OCI-LY7 (cell line): ENCODE results near the gene CHD2. TPM values are rescaled to one million over a fixed set of nuclear protein-coding genes. Genes with fewer than 3 reads are reported as not detected.

Experiments used
- BruUV-seq: library from RNA; stranded (reverse); fragments of 400-500 nt; replicated peaks from 2 replicates; lab custom pipeline; 2021; lab: Mats Ljungman, UMichigan
- CTCF ChIA-PET: fragments of 300-600 bp; sonication (Branson Sonifier 250); formaldehyde crosslinking; loops from one replicate; lab custom pipeline; 2022; ENCODE audit warnings: antibody characterized with exemption; ENCODE audit not compliant: unreplicated experiment; lab: Charles Lee
- POLR2A ChIA-PET: fragments of 300-600 bp; sonication (Branson Sonifier 250); formaldehyde crosslinking; loops from one replicate; lab custom pipeline; 2022; ENCODE audit warnings: antibody characterized with exemption; lab: Charles Lee
- DNase-seq: peaks from one replicate; pipeline ENCODE4 v3.0.0-alpha.2; 2015; ENCODE audit warnings: low spot score
- H2AFZ ChIP-seq: fragments of 200-600 bp; sonication (generic), shearing (Covaris generic); 2 replicates; pipeline ENCODE4 v1.6.1; 2014; ENCODE audit warnings: mild to moderate bottlenecking, antibody characterized with exemption, low read length, moderate library complexity
- H3K27ac ChIP-seq: fragments of 200-600 bp; sonication (generic); 2 replicates; pipeline ENCODE4 v1.5.1; 2014; ENCODE audit warnings: mixed run types, low read depth, mild to moderate bottlenecking, moderate library complexity, low read length, inconsistent platforms; ENCODE audit not compliant: poor library complexity, severe bottlenecking
- H3K36me3 ChIP-seq: fragments of 200-600 bp; sonication (generic); 2 replicates; pipeline ENCODE4 v1.6.1; 2014; ENCODE audit warnings: mild to moderate bottlenecking, antibody characterized with exemption, low read length, moderate library complexity, mixed read lengths; ENCODE audit not compliant: insufficient read depth
- H3K4me1 ChIP-seq: fragments of 200-600 bp; sonication (generic); 2 replicates; pipeline ENCODE4 v1.5.1; 2014; ENCODE audit warnings: mild to moderate bottlenecking, low read length; ENCODE audit not compliant: insufficient read depth, poor library complexity, severe bottlenecking
- H3K4me2 ChIP-seq: fragments of 200-600 bp; sonication (generic); 2 replicates; pipeline ENCODE4 v1.6.1; 2014; ENCODE audit warnings: mild to moderate bottlenecking, low read length
- H3K4me3 ChIP-seq: fragments of 200-600 bp; sonication (generic); 2 replicates; pipeline ENCODE4 v1.5.1; 2014; ENCODE audit warnings: mild to moderate bottlenecking, low read depth, low read length; ENCODE audit not compliant: poor library complexity, severe bottlenecking
- H3K79me2 ChIP-seq: fragments of 200-600 bp; sonication (generic); 2 replicates; pipeline ENCODE4 v1.6.1; 2016; ENCODE audit warnings: low read depth, mild to moderate bottlenecking, low read length, moderate library complexity, mixed read lengths; ENCODE audit not compliant: insufficient read depth
- H3K9me2 ChIP-seq: fragments of 200-600 bp; sonication (generic); 2 replicates; pipeline ENCODE4 v1.6.1; 2016; ENCODE audit warnings: mild to moderate bottlenecking, low read length, mixed read lengths; ENCODE audit not compliant: insufficient read depth
- H3K9me3 ChIP-seq: fragments of 200-600 bp; sonication (generic); 2 replicates; pipeline ENCODE4 v1.6.1; 2014; ENCODE audit warnings: mild to moderate bottlenecking, mixed run types, low read length, mixed read lengths
- H4K20me1 ChIP-seq: fragments of 200-600 bp; sonication (generic); 2 replicates; pipeline ENCODE4 v1.6.1; 2014; ENCODE audit warnings: mild to moderate bottlenecking, antibody characterized with exemption, low read length, moderate library complexity, mixed read lengths; ENCODE audit not compliant: insufficient read depth
- EZH2phosphoT487 ChIP-seq: fragments of 200-600 bp; sonication (generic); IDR thresholded peaks from 2 replicates; pipeline ENCODE4 v1.6.1; 2018; ENCODE audit warnings: low read depth, borderline replicate concordance, mild to moderate bottlenecking, mixed run types, antibody characterized with exemption, low read length, moderate library complexity, mixed read lengths
- intact Hi-C: fragments of 100-400 bp; cut with micrococcal nuclease; formaldehyde crosslinking; loops from one replicate; pipeline ENCODE4 v1.10.0; 2022; ENCODE audit not compliant: unreplicated experiment
- total RNA-seq, 2 experiments: library from RNA; depleted of rRNA in 1 of 2; stranded (reverse); fragments of >200 nt in 1 of 2; shearing (Covaris generic) in 1 of 2; gene quantifications; 2 replicates each; pipeline ENCODE4 v1.2.3, GENCODE V29; 2014 to 2022
- TF ChIP-seq, protein P1 (sequence below): fragments of 200-600 bp; sonication (generic); conservative IDR thresholded peaks from 2 replicates; pipeline ENCODE4 v1.5.1; 2014; ENCODE audit warnings: mild to moderate bottlenecking, antibody characterized with exemption, low read length, moderate library complexity, mixed read lengths

CHD2 gene
- total RNA-seq, 2 experiments from 2014 or later, result 133 to 213 TPM

DNA sequence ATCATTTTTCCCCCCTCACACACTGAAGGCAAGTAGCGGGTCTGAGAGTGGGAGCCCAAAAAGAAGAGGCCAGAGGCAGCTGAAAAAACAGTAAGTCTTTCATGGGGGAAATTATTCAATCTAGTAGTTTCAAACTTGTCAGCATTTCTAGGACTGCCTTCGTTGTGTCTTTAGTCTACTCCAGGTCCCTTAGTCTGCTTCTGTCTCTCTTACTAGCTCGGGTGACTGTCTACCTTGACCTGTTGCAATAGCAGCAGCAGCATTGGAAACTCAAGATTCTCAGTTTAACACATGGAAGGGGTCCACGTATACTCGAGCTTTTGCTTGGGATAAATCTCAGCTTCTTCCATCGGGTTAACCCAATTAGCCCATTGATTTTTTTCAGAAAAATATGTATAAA, 28.9 kb downstream of the CHD2 start:
- no peak overlapping the region for H2AFZ ChIP-seq
- no peak overlapping the region for H3K4me2 ChIP-seq
- H3K9me2 ChIP-seq, result no peaks in the 10 kb centered on the region
- intact Hi-C loops, result no loop called here
- H3K9me3 ChIP-seq, result no peaks in the 10 kb centered on the region
- no peaks in the 10 kb centered on the region for H4K20me1 ChIP-seq
- CTCF ChIA-PET, result interaction anchor here (0.6 kb wide), 1 partner anchor 76 kb away, joined by 3 read pairs; no protein-coding TSS in a partner anchor
- peaks cover 58% of the 10 kb centered on the region for H3K79me2 ChIP-seq
- no peak overlapping the region for H3K4me3 ChIP-seq
- peaks cover 98% of the 10 kb centered on the region for H3K36me3 ChIP-seq
- no peak overlapping the region for H3K27ac ChIP-seq
- H3K4me1 ChIP-seq, result no peaks in the 10 kb centered on the region
- POLR2A ChIA-PET, result interaction anchor here (0.7 to 1.6 kb wide), 3 partner anchors 21 to 1972 kb away, joined by 3 to 4 read pairs (median 3); no protein-coding TSS in a partner anchor
- TF ChIP-seq EZH2phosphoT487, result no peak
- TF ChIP-seq, protein P1, sequence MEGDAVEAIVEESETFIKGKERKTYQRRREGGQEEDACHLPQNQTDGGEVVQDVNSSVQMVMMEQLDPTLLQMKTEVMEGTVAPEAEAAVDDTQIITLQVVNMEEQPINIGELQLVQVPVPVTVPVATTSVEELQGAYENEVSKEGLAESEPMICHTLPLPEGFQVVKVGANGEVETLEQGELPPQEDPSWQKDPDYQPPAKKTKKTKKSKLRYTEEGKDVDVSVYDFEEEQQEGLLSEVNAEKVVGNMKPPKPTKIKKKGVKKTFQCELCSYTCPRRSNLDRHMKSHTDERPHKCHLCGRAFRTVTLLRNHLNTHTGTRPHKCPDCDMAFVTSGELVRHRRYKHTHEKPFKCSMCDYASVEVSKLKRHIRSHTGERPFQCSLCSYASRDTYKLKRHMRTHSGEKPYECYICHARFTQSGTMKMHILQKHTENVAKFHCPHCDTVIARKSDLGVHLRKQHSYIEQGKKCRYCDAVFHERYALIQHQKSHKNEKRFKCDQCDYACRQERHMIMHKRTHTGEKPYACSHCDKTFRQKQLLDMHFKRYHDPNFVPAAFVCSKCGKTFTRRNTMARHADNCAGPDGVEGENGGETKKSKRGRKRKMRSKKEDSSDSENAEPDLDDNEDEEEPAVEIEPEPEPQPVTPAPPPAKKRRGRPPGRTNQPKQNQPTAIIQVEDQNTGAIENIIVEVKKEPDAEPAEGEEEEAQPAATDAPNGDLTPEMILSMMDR, result no peak
- BruUV-seq, result no TSS peak
- DNase-seq, result no peak

DNA sequence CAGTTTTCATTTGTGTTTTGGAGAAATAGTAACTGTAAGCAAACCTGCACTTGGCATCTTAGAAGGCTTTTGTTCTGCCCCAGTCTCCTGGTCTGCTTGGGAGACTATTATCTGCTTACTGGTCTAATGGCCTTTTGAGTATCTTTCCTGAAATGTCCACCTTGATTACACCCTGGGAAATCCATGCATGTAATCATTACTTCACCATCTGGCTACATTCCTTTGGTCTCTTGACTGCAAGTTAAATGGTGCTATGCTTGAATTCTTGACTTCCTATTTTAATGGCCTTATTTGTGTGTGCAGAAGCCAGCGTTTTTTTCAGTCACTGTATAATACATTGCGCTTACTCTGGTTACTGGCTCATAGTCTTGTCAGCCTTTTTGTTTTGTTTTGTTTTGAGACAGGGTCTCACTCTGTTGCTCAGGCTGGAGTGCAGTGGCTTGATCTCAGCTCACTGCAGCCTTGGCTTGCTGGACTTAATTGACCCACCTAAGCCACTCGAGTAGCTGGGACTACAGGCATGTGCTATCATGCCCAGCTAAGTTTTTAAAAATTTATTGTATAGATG, 30.0 kb downstream of the CHD2 start:
- Histone ChIP-seq H4K20me1 (no peaks in the 10 kb centered on the region), H3K4me1 (no peaks in the 10 kb centered on the region), H3K79me2 (peaks cover 52% of the 10 kb centered on the region; the same call in 1 of the 2 replicates), H3K36me3 (peaks cover 98% of the 10 kb centered on the region), H2AFZ (no peak overlapping the region), H3K4me2 (no peak overlapping the region), H3K4me3 (no peak overlapping the region), H3K9me2 (no peaks in the 10 kb centered on the region), H3K9me3 (no peaks in the 10 kb centered on the region), H3K27ac (no peak overlapping the region)
- ChIA-PET CTCF (no interaction called here), POLR2A (interaction anchor here (1.0 to 1.2 kb wide), 2 partner anchors 8 to 108 kb away, joined by 3 read pairs; no protein-coding TSS in a partner anchor)
- intact Hi-C loops, result no loop called here
- TF ChIP-seq EZH2phosphoT487, result no peak
- TF ChIP-seq, protein P1, result no peak
- no peak for DNase-seq
- no TSS peak for BruUV-seq

DNA sequence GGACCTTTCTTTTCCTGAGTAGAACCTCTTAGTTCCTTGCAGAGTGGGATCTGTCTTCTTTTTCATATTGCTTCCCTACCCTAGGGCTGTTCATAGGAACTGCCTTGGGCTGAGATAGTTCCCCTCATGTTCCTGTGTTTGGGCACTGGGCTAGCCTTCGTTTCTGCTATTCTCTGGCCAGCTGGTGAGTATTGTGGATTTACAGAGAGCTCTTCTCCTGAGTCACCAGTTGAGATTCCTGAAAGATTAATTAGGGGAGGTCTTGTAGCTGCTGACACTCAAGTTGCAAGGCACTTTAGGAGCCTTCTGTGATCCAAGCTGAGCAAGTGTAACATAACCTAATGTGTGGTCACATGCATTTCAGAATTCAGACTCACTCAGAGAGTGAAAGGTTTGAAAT, 30.7 kb downstream of the CHD2 start:
- no peak for TF ChIP-seq EZH2phosphoT487
- TF ChIP-seq, protein P1, result no peak
- DNase-seq, result no peak
- ChIA-PET POLR2A (interaction anchor here (1.0 to 1.2 kb wide), 2 partner anchors 9 to 109 kb away, joined by 3 read pairs; no protein-coding TSS in a partner anchor), CTCF (no interaction called here)
- H3K27ac ChIP-seq, result no peak overlapping the region
- H3K4me3 ChIP-seq, result no peak overlapping the region
- H3K4me1 ChIP-seq, result no peaks in the 10 kb centered on the region
- intact Hi-C loops, result no loop called here
- H3K9me3 ChIP-seq, result no peaks in the 10 kb centered on the region
- no peaks in the 10 kb centered on the region for H4K20me1 ChIP-seq
- H3K79me2 ChIP-seq, result peaks cover 52% of the 10 kb centered on the region; the same call in 1 of the 2 replicates
- H3K9me2 ChIP-seq, result no peaks in the 10 kb centered on the region
- no peak overlapping the region for H3K4me2 ChIP-seq
- no peak overlapping the region for H2AFZ ChIP-seq
- peaks cover 98% of the 10 kb centered on the region for H3K36me3 ChIP-seq
- BruUV-seq, result no TSS peak
